HCT116 (cell line): ENCODE data around the gene NKAIN4. TPM values are rescaled to one million over a fixed set of nuclear protein-coding genes. Genes with fewer than 3 reads are reported as not detected.

Source experiments
- ATAC-seq: fragments of 200-7000 bp; cut with Tn5 transposase; 2 replicates; pipeline ENCODE4 v1.9.1; 2020; ENCODE audit warnings: mild to moderate bottlenecking, moderate library complexity
- BruUV-seq: library from RNA; stranded (reverse); fragments of 400-500 nt; replicated peaks from 2 replicates; lab custom pipeline; 2021; lab: Mats Ljungman, UMichigan
- CTCF ChIA-PET: fragments of 300-600 bp; sonication (Branson Sonifier 250); formaldehyde crosslinking; loops from one replicate; lab custom pipeline; 2021; ENCODE audit warnings: antibody characterized with exemption; lab: Charles Lee
- POLR2A ChIA-PET: fragments of 300-600, 350-600 bp; sonication (Branson Sonifier 250); formaldehyde crosslinking; loops from one replicate; lab custom pipeline; 2021; ENCODE audit warnings: antibody characterized with exemption; lab: Charles Lee
- RAD21 ChIA-PET, 2 experiments: fragments of 300-600 bp; sonication (Branson Sonifier 250); formaldehyde crosslinking; loops; one replicate each; lab custom pipeline; 2023; ENCODE audit warnings: low total read pairs in 2 of 2; ENCODE audit not compliant: uncharacterized antibody in 2 of 2, unreplicated experiment in 2 of 2, low non-redundant PET in 1 of 2; lab: Charles Lee
- DNase-seq: peaks from one replicate; pipeline ENCODE4 v3.0.0-alpha.2; 2010; ENCODE audit warnings: low read depth, low spot score
- H2AFZ ChIP-seq: fragments of 200-600 bp; shearing (Covaris generic), sonication (generic); 2 replicates; pipeline ENCODE4 v1.6.1; 2017; ENCODE audit warnings: low read depth, mixed run types, mixed read lengths, antibody characterized with exemption, low read length; ENCODE audit not compliant: poor library complexity, severe bottlenecking
- H3K27ac ChIP-seq: 2 replicates; pipeline ENCODE4 v1.5.1; 2012; ENCODE audit warnings: low read depth, low read length
- H3K27me3 ChIP-seq: fragments of 200-600 bp; sonication (generic); 2 replicates; pipeline ENCODE4 v1.6.1; 2016; ENCODE audit warnings: mixed run types, low read length, mixed read lengths; ENCODE audit not compliant: insufficient read depth
- H3K36me3 ChIP-seq, 2 experiments: fragments of 200-500 bp in 1 of 2; fragments of 200-600 bp in 1 of 2; sonication (Bioruptor generic) in 1 of 2; sonication (generic) in 1 of 2; 2 replicates each; pipeline versions ENCODE4 v1.5.1 to v1.6.1; 2014 to 2016; ENCODE audit warnings: low read length in 2 of 2, inconsistent platforms in 1 of 2, mixed read lengths in 1 of 2, mixed run types in 1 of 2; ENCODE audit not compliant: insufficient read depth in 2 of 2, control insufficient read depth in 1 of 2
- H3K4me1 ChIP-seq, 2 experiments: fragments of 200-600 bp in 1 of 2; sonication (generic) in 1 of 2; 2 replicates each; pipeline versions ENCODE4 v1.5.1 to v1.6.1; 2012 to 2017; ENCODE audit warnings: low read length in 2 of 2, inconsistent platforms in 1 of 2, mild to moderate bottlenecking in 1 of 2, mixed read lengths in 1 of 2, mixed run types in 1 of 2, moderate library complexity in 1 of 2; ENCODE audit not compliant: insufficient read depth in 2 of 2, control insufficient read depth in 1 of 2
- H3K4me2 ChIP-seq: fragments of 200-600 bp; sonication (generic); 2 replicates; pipeline ENCODE4 v1.6.1; 2017; ENCODE audit warnings: mixed run types, low read length, mixed read lengths
- H3K4me3 ChIP-seq, 2 experiments: fragments of 200-600 bp in 1 of 2; sonication (generic) in 1 of 2; replicated peaks in 1 of 2; 2 replicates each; pipeline ENCODE4 v1.5.1; 2011 to 2016; ENCODE audit warnings: low read length in 2 of 2, control low read depth in 1 of 2, low read depth in 1 of 2, mild to moderate bottlenecking in 1 of 2, mixed read lengths in 1 of 2, mixed run types in 1 of 2
- H3K79me2 ChIP-seq: fragments of 200-600 bp; sonication (generic); 2 replicates; pipeline ENCODE4 v1.6.1; 2017; ENCODE audit warnings: mild to moderate bottlenecking, mixed run types, low read length, moderate library complexity, mixed read lengths; ENCODE audit not compliant: insufficient read depth
- H3K9ac ChIP-seq: fragments of 200-600 bp; sonication (generic); 2 replicates; pipeline ENCODE4 v1.6.1; 2016; ENCODE audit warnings: low read length, mixed read lengths
- H3K9me2 ChIP-seq: fragments of 200-600 bp; sonication (generic), shearing (Covaris generic); 2 replicates; pipeline ENCODE4 v1.6.1; 2017; ENCODE audit warnings: mixed run types, mild to moderate bottlenecking, moderate library complexity; ENCODE audit not compliant: insufficient read depth
- H3K9me3 ChIP-seq, 2 experiments: fragments of 200-500 bp in 1 of 2; fragments of 200-600 bp in 1 of 2; sonication (Bioruptor generic) in 1 of 2; sonication (generic) in 1 of 2; 2 replicates each; pipeline ENCODE4 v1.6.1; 2014 to 2017; ENCODE audit warnings: low read length in 2 of 2, mixed read lengths in 2 of 2, inconsistent platforms in 1 of 2, low read depth in 1 of 2, mild to moderate bottlenecking in 1 of 2, mixed run types in 1 of 2, moderate library complexity in 1 of 2; ENCODE audit not compliant: control insufficient read depth in 1 of 2, insufficient read depth in 1 of 2
- H4K20me1 ChIP-seq: fragments of 200-600 bp; sonication (generic), shearing (Covaris generic); 2 replicates; pipeline ENCODE4 v1.6.1; 2017; ENCODE audit warnings: mixed run types, mild to moderate bottlenecking, moderate library complexity; ENCODE audit not compliant: insufficient read depth
- CBX3 ChIP-seq: IDR thresholded peaks from 2 replicates; pipeline ENCODE4 v1.6.1; 2012; ENCODE audit warnings: low read depth
- CEBPB ChIP-seq: IDR thresholded peaks from 2 replicates; pipeline ENCODE4 v1.6.1; 2012; ENCODE audit warnings: low read depth
- EGR1 ChIP-seq: IDR thresholded peaks from 2 replicates; pipeline ENCODE4 v1.6.1; 2012; ENCODE audit warnings: low read depth
- EZH2 ChIP-seq: fragments of 200-600 bp; sonication (generic); IDR thresholded peaks from 2 replicates; pipeline ENCODE4 v1.6.1; 2017; ENCODE audit warnings: antibody characterized with exemption, mixed run types
- FOSL1 ChIP-seq: IDR thresholded peaks from 2 replicates; pipeline ENCODE4 v1.6.1; 2012; ENCODE audit warnings: low read depth
- MAX ChIP-seq: IDR thresholded peaks from 2 replicates; pipeline ENCODE4 v1.6.1; 2012
- POLR2A ChIP-seq: IDR thresholded peaks from 2 replicates; pipeline ENCODE4 v1.7.0; 2011; ENCODE audit warnings: borderline replicate concordance; ENCODE audit not compliant: insufficient read depth, insufficient read length; ENCODE audit errors: extremely low read depth
- POLR2AphosphoS5 ChIP-seq: IDR thresholded peaks from 2 replicates; pipeline ENCODE4 v1.6.1; 2011; ENCODE audit warnings: mild to moderate bottlenecking, low read depth, low read length, moderate library complexity
- RAD21 ChIP-seq: IDR thresholded peaks from 2 replicates; pipeline ENCODE4 v1.6.1; 2012; ENCODE audit warnings: low read depth, mild to moderate bottlenecking
- TCF7L2 ChIP-seq: IDR thresholded peaks from 2 replicates; pipeline ENCODE4 v1.7.0; 2011; ENCODE audit warnings: borderline replicate concordance, inconsistent platforms; ENCODE audit not compliant: insufficient read depth, insufficient read length; ENCODE audit errors: extremely low read depth
- YY1 ChIP-seq: IDR thresholded peaks from 2 replicates; pipeline ENCODE4 v1.6.1; 2011; ENCODE audit warnings: low read length, low read depth, moderate library complexity, mild to moderate bottlenecking; ENCODE audit not compliant: insufficient replicate concordance; ENCODE audit errors: extremely low read depth
- ZNF274 ChIP-seq: fragments of 200-500 bp; sonication (Bioruptor generic); IDR thresholded peaks from 2 replicates; pipeline ENCODE4 v1.6.1; 2014; ENCODE audit warnings: mild to moderate bottlenecking, low read depth, low read length, inconsistent platforms
- intact Hi-C: fragments of 100-400 bp; cut with micrococcal nuclease; formaldehyde crosslinking; loops from 2 replicates; pipeline ENCODE4 v1.10.0; 2022
- total RNA-seq: library from RNA; stranded (reverse); gene quantifications from one replicate; pipeline ENCODE4 v1.2.1, GENCODE V29; 2021; ENCODE audit not compliant: unreplicated experiment

The NKAIN4 gene
- total RNA-seq, 1 experiment from 2014 or later, result not detected

GRCh38 chr20:63297371-63297781, 43.1 kb upstream of the NKAIN4 start (continued):
- no peak for TF ChIP-seq CEBPB
- no peak for TF ChIP-seq POLR2AphosphoS5
- TF ChIP-seq, all 23 proteins: peak for 0

GRCh38 chr20:63296531-63297299, 42.5 kb upstream of the NKAIN4 start:
- no peak for TF ChIP-seq YY1
- no peak for TF ChIP-seq TCF7L2
- TF ChIP-seq FOSL1, result no peak
- no peak for TF ChIP-seq CBX3
- BruUV-seq, result no TSS peak
- ATAC-seq, result no peak
- no peak overlapping the region for H2AFZ ChIP-seq
- H3K79me2 ChIP-seq, result no peaks in the 10 kb centered on the region
- CTCF ChIA-PET, result interaction anchor here (1.1 kb wide), 1 partner anchor 73 kb away, joined by 3 read pairs; no protein-coding TSS in a partner anchor
- no peaks in the 10 kb centered on the region for H3K9me3 ChIP-seq
- DNase-seq, result no peak
- H3K9ac ChIP-seq, result no peak overlapping the region
- H3K4me2 ChIP-seq, result no peak overlapping the region
- no peaks in the 10 kb centered on the region for H3K9me2 ChIP-seq
- no peak overlapping the region for H3K27ac ChIP-seq
- peaks cover 0 to 4% of the 10 kb centered on the region in 2 experiments; a peak in 1 of 4 replicates for H3K4me1 ChIP-seq
- no peaks in the 10 kb centered on the region for H3K36me3 ChIP-seq
- RAD21 ChIA-PET, result no interaction called here
- H4K20me1 ChIP-seq, result no peaks in the 10 kb centered on the region
- H3K4me3 ChIP-seq, result no peak overlapping the region
- H3K27me3 ChIP-seq, result peaks cover 3% of the 10 kb centered on the region; the same call in 1 of the 2 replicates
- intact Hi-C loops, result no loop called here
- POLR2A ChIA-PET, result no interaction called here

- CTCF ChIA-PET, result no interaction called here
Measured at GRCh38 chr20:63295846-63296245, 41.6 kb upstream of the NKAIN4 start.

More at GRCh38 chr20:63295846-63296245, 41.6 kb upstream of the NKAIN4 start:
- Histone ChIP-seq H3K27me3 (peaks cover 3% of the 10 kb centered on the region; the same call in 1 of the 2 replicates), H3K4me3 (no peak overlapping the region), H3K4me1 (peaks cover 3 to 13% of the 10 kb centered on the region in 2 experiments; a peak in 3 of 4 replicates), H3K79me2 (no peaks in the 10 kb centered on the region), H2AFZ (no peak overlapping the region), H3K9ac (no peak overlapping the region), H3K36me3 (no peaks in the 10 kb centered on the region), H3K27ac (no peak overlapping the region), H4K20me1 (no peaks in the 10 kb centered on the region), H3K9me3 (no peaks in the 10 kb centered on the region), H3K9me2 (no peaks in the 10 kb centered on the region), H3K4me2 (no peak overlapping the region)
- ChIA-PET RAD21 (no interaction called here), POLR2A (no interaction called here)
- no TSS peak for BruUV-seq
- no peak for TF ChIP-seq POLR2A
- no peak for TF ChIP-seq MAX
- no peak for TF ChIP-seq RAD21
- no peak for TF ChIP-seq POLR2AphosphoS5
- TF ChIP-seq ZNF274, result no peak
- TF ChIP-seq EGR1, result no peak
- no peak for TF ChIP-seq EZH2
- DNase-seq (no peak), ATAC-seq (no peak)
- intact Hi-C loops, result no loop called here
